Colonic mucosa (tissue), 4 donors: Measurements from ENCODE around the gene HNRNPU. TPM values are rescaled to one million over a fixed set of nuclear protein-coding genes. Genes with fewer than 3 reads are reported as not detected.

ENCODE experiments used
- DNase-seq: peaks from one replicate; pipeline ENCODE4 v3.0.0-alpha.2; 2020
- H3K27ac ChIP-seq: fragments of 200-600 bp; one replicate; pipeline ENCODE4 v1.8.0; 2021
- H3K27me3 ChIP-seq: fragments of 200-600 bp; one replicate; pipeline ENCODE4 v1.8.0; 2021
- H3K36me3 ChIP-seq: fragments of 200-600 bp; one replicate; pipeline ENCODE4 v1.8.0; 2021
- H3K4me1 ChIP-seq: fragments of 200-600 bp; one replicate; pipeline ENCODE4 v1.8.0; 2021; ENCODE audit warnings: mild to moderate bottlenecking
- H3K4me3 ChIP-seq: fragments of 200-600 bp; one replicate; pipeline ENCODE4 v1.8.0; 2021
- H3K9ac ChIP-seq, 2 donors: one replicate each; pipeline ENCODE4 v1.7.0; 2013; ENCODE audit warnings: control low read depth in 2 of 2, low read depth in 2 of 2, low read length in 2 of 2
- H3K9me3 ChIP-seq: fragments of 200-600 bp; one replicate; pipeline ENCODE4 v1.8.0; 2021
- intact Hi-C: fragments of 100-400 bp; cut with DNase I; formaldehyde crosslinking; loops from one replicate; pipeline ENCODE4 v1.14.1; 2022
- total RNA-seq, 2 donors: library from RNA; stranded (reverse); fragmentation: NEBNext Ultra II Directional in 1 of 2; extraction: Animal tissue kit (Norgen Biotek cat#: 25700) in 1 of 2; gene quantifications; one replicate each; pipeline ENCODE4 v1.2.1, GENCODE V29; 2021
- TF ChIP-seq, protein P1 (sequence below): fragments of 200-600 bp; IDR thresholded peaks from one replicate; pipeline ENCODE4 v1.8.0; 2022; ENCODE audit warnings: antibody characterized with exemption, mild to moderate bottlenecking
- donor health status: healthy.
- donor health status: DM: no; HTN: no; CAD: no.
- donor health status: DM: no; HTN: no; CAD: no.

HNRNPU gene
- 100 to 1,000 TPM; 218 to 370 TPM for total RNA-seq

- intact Hi-C loops: loop anchor here (2.0 to 10.0 kb wide), 3 partner anchors 30 to 180 kb away; partner anchors contain the start of gene COX20
- peaks cover 9% of the 10 kb centered on the region for H3K4me1 ChIP-seq
- H3K27me3 ChIP-seq: no peaks in the 10 kb centered on the region
- TF ChIP-seq, protein P1, sequence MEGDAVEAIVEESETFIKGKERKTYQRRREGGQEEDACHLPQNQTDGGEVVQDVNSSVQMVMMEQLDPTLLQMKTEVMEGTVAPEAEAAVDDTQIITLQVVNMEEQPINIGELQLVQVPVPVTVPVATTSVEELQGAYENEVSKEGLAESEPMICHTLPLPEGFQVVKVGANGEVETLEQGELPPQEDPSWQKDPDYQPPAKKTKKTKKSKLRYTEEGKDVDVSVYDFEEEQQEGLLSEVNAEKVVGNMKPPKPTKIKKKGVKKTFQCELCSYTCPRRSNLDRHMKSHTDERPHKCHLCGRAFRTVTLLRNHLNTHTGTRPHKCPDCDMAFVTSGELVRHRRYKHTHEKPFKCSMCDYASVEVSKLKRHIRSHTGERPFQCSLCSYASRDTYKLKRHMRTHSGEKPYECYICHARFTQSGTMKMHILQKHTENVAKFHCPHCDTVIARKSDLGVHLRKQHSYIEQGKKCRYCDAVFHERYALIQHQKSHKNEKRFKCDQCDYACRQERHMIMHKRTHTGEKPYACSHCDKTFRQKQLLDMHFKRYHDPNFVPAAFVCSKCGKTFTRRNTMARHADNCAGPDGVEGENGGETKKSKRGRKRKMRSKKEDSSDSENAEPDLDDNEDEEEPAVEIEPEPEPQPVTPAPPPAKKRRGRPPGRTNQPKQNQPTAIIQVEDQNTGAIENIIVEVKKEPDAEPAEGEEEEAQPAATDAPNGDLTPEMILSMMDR: no peak
- peak within 1 kb of the TSS; percentile 100 for H3K9ac ChIP-seq
- H3K27ac ChIP-seq: peak within 1 kb of the TSS; percentile 100
- no peaks in the 10 kb centered on the region for H3K9me3 ChIP-seq
- H3K36me3 ChIP-seq: peaks cover 7% of the 10 kb centered on the region
- peak; percentile 96 for DNase-seq
- peak within 1 kb of the TSS; percentile 90 for H3K4me3 ChIP-seq
Measured at GRCh38 chr1:244864253-244865027, at the start of gene HNRNPU. Gene HNRNPU, minus strand, starts transcription at chr1:244864543. Its CDS starts 236 bp downstream, at chr1:244864307.

DNA sequence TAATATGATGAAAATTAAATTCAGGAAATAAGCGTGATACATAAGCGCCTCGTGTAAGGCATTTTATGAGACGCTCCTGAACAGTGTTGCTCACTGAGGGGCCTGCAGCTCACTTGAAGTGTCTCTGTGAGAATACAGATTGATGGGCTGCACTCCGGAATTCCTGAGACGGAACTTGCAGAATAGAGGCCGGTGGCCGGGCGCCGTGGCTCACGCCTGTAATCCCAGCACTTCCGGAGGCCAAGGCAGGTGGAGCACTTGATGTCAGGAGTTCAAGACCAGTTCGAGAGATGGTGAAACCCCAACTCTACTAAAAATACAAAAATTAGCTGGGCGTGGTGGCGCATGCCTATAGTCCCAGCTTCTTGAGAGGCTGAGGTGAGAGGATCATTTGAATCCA, 49.5 kb upstream of the HNRNPU start:
- TF ChIP-seq, protein P1: no peak
- no peak overlapping the region for H3K4me3 ChIP-seq
- H3K9ac ChIP-seq: no peak overlapping the region
- H3K27ac ChIP-seq: no peak overlapping the region
- H3K27me3 ChIP-seq: no peaks in the 10 kb centered on the region
- no peaks in the 10 kb centered on the region for H3K36me3 ChIP-seq
- no peaks in the 10 kb centered on the region for H3K4me1 ChIP-seq
- intact Hi-C loops: no loop called here
- DNase-seq: no peak
- no peaks in the 10 kb centered on the region for H3K9me3 ChIP-seq

- Histone ChIP-seq H3K9me3 (no peaks in the 10 kb centered on the region), H3K27me3 (no peaks in the 10 kb centered on the region), H3K4me3 (no peak overlapping the region), H3K36me3 (no peaks in the 10 kb centered on the region), H3K9ac (no peak overlapping the region), H3K4me1 (no peaks in the 10 kb centered on the region), H3K27ac (no peak overlapping the region)
- no peak for DNase-seq
- TF ChIP-seq, protein P1: no peak
- intact Hi-C loops: no loop called here
Measured at GRCh38 chr1:244904119-244904518, 39.8 kb upstream of the HNRNPU start.

DNA sequence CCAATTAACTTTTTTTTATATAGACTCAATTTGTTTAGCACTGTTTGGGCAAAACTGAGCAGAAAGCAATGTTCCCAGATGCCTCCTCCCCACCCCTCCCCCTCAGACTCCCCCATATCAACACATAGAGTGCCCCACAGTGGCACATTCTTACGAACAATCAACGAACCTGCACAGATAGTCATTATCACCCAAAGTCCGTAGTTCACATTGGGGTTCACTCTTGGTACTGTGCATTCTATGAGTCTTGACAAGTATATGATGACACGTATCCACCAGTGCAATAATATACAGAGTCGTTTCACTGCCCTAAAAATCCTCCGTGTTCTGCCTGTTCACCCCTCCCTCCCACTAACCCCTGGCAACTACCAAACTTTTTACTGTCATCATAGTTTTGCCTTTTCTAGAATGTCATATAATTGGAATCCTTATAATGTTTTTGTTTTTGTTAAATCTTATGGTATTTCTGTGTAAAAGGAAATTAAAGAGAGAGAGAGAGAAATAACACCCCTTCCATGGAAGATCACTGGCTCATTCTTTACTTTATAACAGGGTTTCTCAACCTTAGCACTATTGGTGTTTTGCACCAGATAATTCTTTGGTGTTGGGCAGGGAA, 37.2 kb upstream of the HNRNPU start:
- intact Hi-C loops: no loop called here
- Histone ChIP-seq H3K36me3 (no peaks in the 10 kb centered on the region), H3K9me3 (no peaks in the 10 kb centered on the region), H3K4me1 (no peaks in the 10 kb centered on the region), H3K27me3 (no peaks in the 10 kb centered on the region), H3K9ac (no peak overlapping the region), H3K27ac (no peak overlapping the region), H3K4me3 (no peak overlapping the region)
- TF ChIP-seq, protein P1: no peak
- no peak for DNase-seq

DNA sequence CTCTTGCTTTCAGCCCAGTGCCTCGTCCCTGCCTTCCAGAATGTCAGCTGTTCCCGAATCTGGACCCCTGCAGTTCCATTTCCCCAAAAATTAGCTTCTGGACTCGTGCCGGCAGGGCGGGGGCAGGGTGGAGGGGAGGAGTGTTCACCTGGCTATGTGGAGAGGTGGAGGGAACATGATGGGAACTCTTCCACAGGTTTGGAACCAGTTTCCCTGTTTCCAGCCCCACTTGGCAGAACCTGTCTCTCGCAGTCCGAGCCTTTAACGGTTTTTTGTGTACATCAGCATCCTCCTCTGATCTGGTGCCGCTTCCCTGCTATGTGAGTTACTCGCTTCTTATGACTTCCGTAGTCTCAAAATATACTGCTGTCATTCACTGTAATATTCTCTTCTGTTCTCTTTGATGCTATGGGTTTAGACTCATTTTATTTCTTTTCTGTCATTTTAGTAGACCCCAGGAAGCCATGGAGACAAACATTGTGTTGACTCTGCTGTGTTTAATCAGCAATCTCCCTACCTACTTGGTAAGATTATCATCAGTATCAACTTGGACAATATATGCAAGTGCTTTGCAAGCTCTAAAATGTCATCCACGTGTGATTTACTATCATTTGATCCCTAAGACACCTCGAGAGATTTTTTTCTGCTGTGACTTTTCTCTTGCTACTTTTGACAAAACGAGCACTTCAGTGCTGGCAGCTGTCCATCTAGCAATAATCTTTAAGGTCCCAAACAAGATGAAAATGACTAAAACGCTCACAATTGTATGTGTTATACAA, 33.3 kb upstream of the HNRNPU start:
- Histone ChIP-seq H3K4me3 (no peak overlapping the region), H3K36me3 (no peaks in the 10 kb centered on the region), H3K27ac (no peak overlapping the region), H3K4me1 (no peaks in the 10 kb centered on the region), H3K9ac (no peak overlapping the region), H3K27me3 (no peaks in the 10 kb centered on the region), H3K9me3 (no peaks in the 10 kb centered on the region)
- TF ChIP-seq, protein P1: no peak
- no peak for DNase-seq
- intact Hi-C loops: no loop called here
